NOMO-1 (cell line): Measurements from ENCODE around the gene HTRA3.

Experiments
- DNase-seq, 2 experiments: peaks; one replicate each; lab custom pipeline; 2025; ENCODE audit not compliant: unreplicated experiment in 2 of 2; lab: John Stamatoyannopoulos, UW

HTRA3 gene

GRCh38 chr4:8265171-8265929 is 4.2 kb upstream of the HTRA3 start:
- DNase-seq = no peak

- no peak for DNase-seq
Measured at GRCh38 chr4:8266088-8266487, 3.5 kb upstream of the HTRA3 start.

GRCh38 chr4:8266508-8266907 is 3.0 kb upstream of the HTRA3 start:
- DNase-seq = no peak

- peak; percentile 28 to 35 for DNase-seq
Measured at GRCh38 chr4:8267077-8267476, 2.5 kb upstream of the HTRA3 start.

GRCh38 chr4:8268211-8268610 is 1.3 kb upstream of the HTRA3 start:
- DNase-seq = no peak

- DNase-seq = no peak
Measured at GRCh38 chr4:8268901-8269534, 536 bp upstream of the HTRA3 start.

GRCh38 chr4:8270418-8270771 is 841 bp downstream of the HTRA3 start:
- DNase-seq = no peak

- no peak for DNase-seq
Measured at GRCh38 chr4:8270912-8271815, 1.6 kb downstream of the HTRA3 start.

- no peak for DNase-seq
Measured at GRCh38 chr4:8271821-8272220, 2.3 kb downstream of the HTRA3 start.

GRCh38 chr4:8272472-8273428 is 3.2 kb downstream of the HTRA3 start:
- DNase-seq = no peak

GRCh38 chr4:8273450-8273849 is 3.9 kb downstream of the HTRA3 start:
- DNase-seq = no peak

GRCh38 chr4:8274066-8274652 is 4.6 kb downstream of the HTRA3 start:
- no peak for DNase-seq

GRCh38 chr4:8274765-8275547 is 5.4 kb downstream of the HTRA3 start:
- no peak for DNase-seq

GRCh38 chr4:8275548-8275910 is 6.0 kb downstream of the HTRA3 start:
- DNase-seq = no peak

GRCh38 chr4:8276358-8277240 is 7.0 kb downstream of the HTRA3 start:
- no peak for DNase-seq

- DNase-seq = no peak
Measured at GRCh38 chr4:8277356-8278008, 7.9 kb downstream of the HTRA3 start.

GRCh38 chr4:8278009-8278395 is 8.4 kb downstream of the HTRA3 start:
- no peak for DNase-seq
